Naive thymus-derived CD4-positive, alpha-beta T cell (primary cell): ENCODE data around the gene USP54. TPM values are rescaled to one million over a fixed set of nuclear protein-coding genes. Genes with fewer than 3 reads are reported as not detected.
"Not testable (repeated sequence)": the region's sequence is repeated elsewhere in the genome, so short reads cannot be mapped to it uniquely, and the experiment has no call there.

Experiments
- ATAC-seq: fragments of 150-1000 bp; cut with Tn5 transposase; 2 replicates; pipeline ENCODE4 v1.10.0; 2021; ENCODE audit warnings: mild to moderate bottlenecking, moderate library complexity
- CTCF ChIA-PET: fragments of 350-600 bp; sonication (Branson Sonifier 250); formaldehyde crosslinking; loops from one replicate; lab custom pipeline; 2021; ENCODE audit warnings: antibody characterized with exemption; lab: Charles Lee
- POLR2A ChIA-PET: fragments of 350-600 bp; sonication (Branson Sonifier 250); formaldehyde crosslinking; loops from one replicate; lab custom pipeline; 2021; ENCODE audit warnings: antibody characterized with exemption, inconsistent platforms; lab: Charles Lee
- DNase-seq, 9 donors: peaks; one replicate each; pipeline versions ENCODE4 v3.0.0 to v3.0.0-alpha.2; 2020 to 2022; ENCODE audit warnings: mixed read lengths in 1 of 9
- H3K27ac ChIP-seq: one replicate; pipeline ENCODE4 v1.7.0; 2013; ENCODE audit warnings: mild to moderate bottlenecking, low read depth, low read length, moderate library complexity
- H3K27me3 ChIP-seq, 2 donors: one replicate each; pipeline ENCODE4 v1.7.0; 2013; ENCODE audit warnings: low read length in 2 of 2, mild to moderate bottlenecking in 2 of 2, moderate library complexity in 2 of 2; ENCODE audit not compliant: control insufficient read depth in 2 of 2, insufficient read depth in 2 of 2
- H3K36me3 ChIP-seq, 3 experiments: 1 replicate in 2 of 3; 2 replicates in 1 of 3; pipeline ENCODE4 v1.7.0; 2013; ENCODE audit warnings: low read length in 3 of 3, mild to moderate bottlenecking in 3 of 3, moderate library complexity in 1 of 3; ENCODE audit not compliant: insufficient read depth in 3 of 3, control insufficient read depth in 2 of 3
- H3K4me1 ChIP-seq, 2 donors: one replicate each; pipeline ENCODE4 v1.7.0; 2013; ENCODE audit warnings: low read length in 2 of 2, mild to moderate bottlenecking in 2 of 2, moderate library complexity in 1 of 2; ENCODE audit not compliant: control insufficient read depth in 2 of 2, insufficient read depth in 2 of 2
- H3K4me3 ChIP-seq: 2 replicates; pipeline ENCODE4 v1.7.0; 2013; ENCODE audit warnings: mild to moderate bottlenecking, low read length
- H3K9me3 ChIP-seq, 3 experiments: 1 replicate in 2 of 3; 2 replicates in 1 of 3; pipeline ENCODE4 v1.7.0; 2013; ENCODE audit warnings: low read length in 3 of 3; ENCODE audit not compliant: control insufficient read depth in 2 of 3
- H3K27ac Mint-ChIP-seq, 9 donors: one replicate each; pipeline ENCODE4 v1.8.0; 2020 to 2022; ENCODE audit warnings: mixed read lengths in 9 of 9, mild to moderate bottlenecking in 8 of 9, moderate library complexity in 5 of 9, inconsistent platforms in 2 of 9
- H3K27me3 Mint-ChIP-seq, 5 donors: one replicate each; pipeline ENCODE4 v1.8.0; 2021 to 2022; ENCODE audit warnings: mixed read lengths in 5 of 5, mild to moderate bottlenecking in 1 of 5
- H3K36me3 Mint-ChIP-seq, 5 donors: one replicate each; pipeline ENCODE4 v1.8.0; 2020 to 2022; ENCODE audit warnings: mixed read lengths in 5 of 5, mild to moderate bottlenecking in 3 of 5, inconsistent platforms in 1 of 5
- H3K4me1 Mint-ChIP-seq, 7 donors: one replicate each; pipeline ENCODE4 v1.8.0; 2020 to 2022; ENCODE audit warnings: mixed read lengths in 7 of 7, mild to moderate bottlenecking in 3 of 7, inconsistent platforms in 1 of 7
- H3K4me3 Mint-ChIP-seq, 10 donors: one replicate each; pipeline ENCODE4 v1.8.0; 2020 to 2022; ENCODE audit warnings: mild to moderate bottlenecking in 10 of 10, mixed read lengths in 10 of 10, moderate library complexity in 6 of 10, inconsistent platforms in 2 of 10
- H3K9me3 Mint-ChIP-seq, 11 donors: one replicate each; pipeline ENCODE4 v1.8.0; 2020 to 2022; ENCODE audit warnings: mixed read lengths in 11 of 11, mild to moderate bottlenecking in 4 of 11, inconsistent platforms in 1 of 11, moderate library complexity in 1 of 11
- intact Hi-C, 2 donors: fragments of 100-400 bp; cut with micrococcal nuclease; formaldehyde crosslinking; loops; one replicate each; pipeline ENCODE4 v1.15.1; 2023
- polyA plus RNA-seq, 2 donors: library from polyadenylated mRNA; unstranded; fragments of 300-500 nt; fragmentation: Illumina TruSeq; gene quantifications; one replicate each; pipeline ENCODE4 v1.2.3, GENCODE V29; 2021
- total RNA-seq, 6 experiments: library from RNA in 5 of 6; stranded (reverse) in 5 of 6; gene quantifications; 1 replicate in 5 of 6; 2 replicates in 1 of 6; pipeline ENCODE4 v1.2.3 and lab custom pipeline; 2021 to 2026

The USP54 gene
- total and polyA plus RNA-seq, 7 experiments from 2014 or later, result 0.41 to 6.7 (median 3.0) TPM

DNA sequence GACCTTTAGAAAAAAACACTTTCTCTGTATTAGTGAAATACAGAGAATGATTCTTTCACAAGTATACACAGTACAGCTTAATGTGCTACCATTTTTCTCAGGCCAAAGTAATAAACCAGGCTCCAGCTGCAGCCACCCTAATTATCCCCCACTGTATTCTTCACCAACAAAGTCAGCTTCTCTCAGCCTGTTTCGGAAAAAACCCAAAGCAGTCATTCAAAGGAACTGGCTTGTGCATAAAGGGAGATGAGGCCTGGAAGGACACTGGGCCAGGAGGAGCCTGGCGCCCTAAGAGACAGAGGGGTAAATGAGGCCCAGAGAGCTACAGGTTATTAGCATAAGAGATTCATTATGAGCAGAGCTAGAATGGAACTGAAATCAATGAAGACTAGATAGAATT, 9.2 kb downstream of the USP54 start:
- CTCF ChIA-PET, result no interaction called here
- H3K4me1 ChIP-seq, result no peaks in the 10 kb centered on the region
- DNase-seq (no peak), ATAC-seq (no peak)
- Mint-ChIP-seq H3K27ac (no peak overlapping the region), H3K27me3 (peaks cover 0 to 2% (median 0%) of the 10 kb centered on the region in 5 donors), H3K4me3 (no peak overlapping the region), H3K9me3 (peaks cover 0 to 3% (median 0%) of the 10 kb centered on the region in 11 donors), H3K36me3 (peaks cover 0 to 13% (median 4%) of the 10 kb centered on the region in 5 donors), H3K4me1 (peaks cover 0 to 3% (median 0%) of the 10 kb centered on the region in 7 donors)
- POLR2A ChIA-PET, result no interaction called here
- H3K27me3 ChIP-seq, result no peaks in the 10 kb centered on the region
- intact Hi-C loops, result no loop called here
- H3K9me3 ChIP-seq, result no peaks in the 10 kb centered on the region
- no peak overlapping the region for H3K27ac ChIP-seq
- H3K36me3 ChIP-seq, result no peaks in the 10 kb centered on the region
- H3K4me3 ChIP-seq, result no peak overlapping the region

DNA sequence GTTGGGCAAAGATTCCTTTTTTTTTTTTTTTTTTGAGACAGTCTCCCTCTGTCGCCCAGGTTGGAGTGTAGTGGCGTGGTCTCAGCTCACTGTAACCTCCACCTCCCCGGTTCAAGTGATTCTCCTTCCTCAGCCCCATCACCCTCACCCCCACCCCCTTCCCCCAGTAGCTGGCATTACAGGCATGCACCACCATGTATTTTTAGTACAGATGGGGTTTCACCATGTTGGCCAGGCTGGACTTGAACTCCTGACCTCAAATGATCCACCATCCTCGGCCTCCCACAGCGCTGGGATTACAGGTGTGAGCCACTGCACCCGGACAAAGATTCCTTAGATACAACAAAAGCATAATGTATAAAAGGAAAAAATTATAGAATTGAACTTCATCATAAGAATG, 12.2 kb downstream of the USP54 start:
- POLR2A ChIA-PET, H3K36me3 ChIP-seq, H3K27ac ChIP-seq, H3K27ac Mint-ChIP-seq, intact Hi-C loops, H3K4me3 ChIP-seq, H3K4me1 Mint-ChIP-seq, H3K27me3 ChIP-seq, H3K4me3 Mint-ChIP-seq, DNase-seq, ATAC-seq, H3K36me3 Mint-ChIP-seq, H3K4me1 ChIP-seq, H3K27me3 Mint-ChIP-seq, H3K9me3 ChIP-seq, CTCF ChIA-PET, H3K9me3 Mint-ChIP-seq: not testable (repeated sequence)

DNA sequence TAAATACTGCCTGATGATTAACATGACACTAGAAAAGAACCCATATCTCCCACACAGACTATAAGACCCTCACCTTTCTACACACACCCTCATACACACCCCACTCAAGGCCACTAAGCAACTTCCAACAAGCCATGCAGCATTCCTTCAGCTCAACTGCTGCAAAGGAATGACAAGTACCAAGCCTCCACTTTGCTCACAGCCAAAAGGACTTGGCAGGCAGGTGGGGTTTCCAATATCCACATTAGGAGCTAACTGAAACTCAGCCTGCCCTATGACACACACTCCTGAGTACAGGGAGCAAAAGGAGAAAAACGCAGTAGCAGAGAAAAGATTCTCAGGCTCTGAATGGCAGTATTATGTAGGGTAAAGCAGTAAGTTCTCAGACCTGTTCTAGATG, 13.4 kb downstream of the USP54 start:
- no peaks in the 10 kb centered on the region for H3K9me3 ChIP-seq
- H3K27me3 ChIP-seq, result no peaks in the 10 kb centered on the region
- Mint-ChIP-seq H3K27ac (peak overlapping the region in 1 of 9 donors; percentile 32), H3K4me3 (no peak overlapping the region), H3K36me3 (peaks cover 0 to 9% (median 7%) of the 10 kb centered on the region in 5 donors), H3K4me1 (no peaks in the 10 kb centered on the region), H3K27me3 (peaks cover 0 to 2% (median 0%) of the 10 kb centered on the region in 5 donors), H3K9me3 (no peaks in the 10 kb centered on the region)
- no peak overlapping the region for H3K27ac ChIP-seq
- no peaks in the 10 kb centered on the region for H3K36me3 ChIP-seq
- POLR2A ChIA-PET, result no interaction called here
- ATAC-seq (no peak), DNase-seq (no peak)
- H3K4me1 ChIP-seq, result no peaks in the 10 kb centered on the region
- CTCF ChIA-PET, result no interaction called here
- H3K4me3 ChIP-seq, result no peak overlapping the region
- intact Hi-C loops, result no loop called here

DNA sequence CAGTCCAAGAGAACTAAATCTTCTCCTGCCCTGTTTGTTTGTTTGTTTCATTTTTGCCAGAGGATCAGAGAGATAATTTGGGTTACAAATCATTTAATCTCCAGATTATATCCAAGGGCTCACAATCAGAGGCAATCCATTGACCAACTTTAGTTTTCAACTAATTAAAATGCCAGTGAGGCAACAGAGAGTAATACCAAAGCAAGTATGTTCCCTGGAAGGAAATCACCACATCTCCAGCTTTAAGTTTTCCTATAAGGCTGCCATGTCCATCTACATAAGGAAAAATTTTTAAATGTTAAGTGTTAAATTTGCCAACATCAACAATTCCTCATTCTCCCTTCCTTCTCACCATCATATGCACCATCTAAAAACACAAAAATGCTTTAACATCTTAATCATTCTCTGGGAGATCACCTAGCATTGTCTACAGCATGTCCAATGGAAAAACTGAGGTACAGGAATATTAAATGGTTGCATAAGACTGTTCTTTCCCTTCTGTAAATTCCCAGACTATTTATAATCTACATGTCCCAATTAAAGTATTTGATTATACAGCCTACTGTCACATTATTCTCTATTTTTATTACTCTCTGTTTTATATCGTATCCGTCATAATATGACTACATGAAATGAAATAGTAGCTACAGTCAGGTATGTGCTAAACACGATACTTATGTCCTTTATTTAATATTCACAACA, 14.1 kb downstream of the USP54 start:
- Histone ChIP-seq H3K4me1 (no peaks in the 10 kb centered on the region), H3K27ac (no peak overlapping the region), H3K36me3 (no peaks in the 10 kb centered on the region), H3K4me3 (no peak overlapping the region), H3K27me3 (no peaks in the 10 kb centered on the region), H3K9me3 (no peaks in the 10 kb centered on the region)
- Mint-ChIP-seq H3K9me3 (no peaks in the 10 kb centered on the region), H3K27me3 (peaks cover 0 to 2% (median 0%) of the 10 kb centered on the region in 5 donors), H3K27ac (no peak overlapping the region), H3K36me3 (peaks cover 0 to 7% (median 7%) of the 10 kb centered on the region in 5 donors), H3K4me1 (no peaks in the 10 kb centered on the region), H3K4me3 (no peak overlapping the region)
- ChIA-PET CTCF (no interaction called here), POLR2A (no interaction called here)
- ATAC-seq (no peak), DNase-seq (no peak)
- intact Hi-C loops, result no loop called here

DNA sequence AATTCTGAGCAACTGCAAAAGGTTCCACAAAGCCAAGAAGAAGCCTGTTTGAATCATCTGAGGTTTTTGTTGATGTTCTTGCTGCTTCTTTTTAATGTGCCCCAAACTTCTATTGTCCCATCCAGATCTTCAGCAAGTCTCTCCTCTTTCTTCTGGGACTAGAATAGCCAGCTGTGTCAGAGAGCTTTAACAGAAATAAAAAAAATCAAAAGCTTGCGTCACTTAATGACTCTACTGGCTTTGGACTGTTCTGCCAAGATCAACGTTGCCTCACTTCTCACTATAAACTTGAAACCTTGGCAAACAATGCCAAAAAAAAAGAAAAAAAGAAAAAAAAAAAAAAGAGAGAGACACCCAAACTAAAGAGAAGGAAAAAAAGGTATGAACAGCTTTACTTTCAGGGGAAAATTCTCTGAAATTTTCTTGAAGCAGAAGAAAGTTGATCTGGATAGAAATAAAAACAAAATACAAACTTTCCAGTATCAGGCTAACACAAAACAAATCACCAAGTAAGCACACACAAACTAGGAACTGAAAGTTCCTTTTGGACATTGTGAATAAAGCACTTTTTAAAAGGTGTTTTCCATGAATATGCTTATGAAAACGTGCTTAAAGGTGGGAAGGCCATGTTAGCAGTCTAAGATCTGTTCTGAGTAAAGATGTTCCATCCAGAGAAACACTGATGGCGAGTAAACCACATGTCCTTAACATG, 14.8 kb downstream of the USP54 start:
- H3K27ac ChIP-seq, result no peak overlapping the region
- H3K27me3 Mint-ChIP-seq, result peaks cover 0 to 2% (median 0%) of the 10 kb centered on the region in 5 donors
- H3K9me3 ChIP-seq, result no peaks in the 10 kb centered on the region
- no peaks in the 10 kb centered on the region for H3K27me3 ChIP-seq
- peaks cover 0 to 7% (median 5%) of the 10 kb centered on the region in 5 donors for H3K36me3 Mint-ChIP-seq
- H3K27ac Mint-ChIP-seq, result no peak overlapping the region
- CTCF ChIA-PET, result no interaction called here
- no peaks in the 10 kb centered on the region for H3K4me1 ChIP-seq
- H3K9me3 Mint-ChIP-seq, result no peaks in the 10 kb centered on the region
- ATAC-seq (no peak), DNase-seq (no peak)
- POLR2A ChIA-PET, result no interaction called here
- intact Hi-C loops, result no loop called here
- no peak overlapping the region for H3K4me3 ChIP-seq
- H3K36me3 ChIP-seq, result no peaks in the 10 kb centered on the region
- H3K4me1 Mint-ChIP-seq, result no peaks in the 10 kb centered on the region
- no peak overlapping the region for H3K4me3 Mint-ChIP-seq

DNA sequence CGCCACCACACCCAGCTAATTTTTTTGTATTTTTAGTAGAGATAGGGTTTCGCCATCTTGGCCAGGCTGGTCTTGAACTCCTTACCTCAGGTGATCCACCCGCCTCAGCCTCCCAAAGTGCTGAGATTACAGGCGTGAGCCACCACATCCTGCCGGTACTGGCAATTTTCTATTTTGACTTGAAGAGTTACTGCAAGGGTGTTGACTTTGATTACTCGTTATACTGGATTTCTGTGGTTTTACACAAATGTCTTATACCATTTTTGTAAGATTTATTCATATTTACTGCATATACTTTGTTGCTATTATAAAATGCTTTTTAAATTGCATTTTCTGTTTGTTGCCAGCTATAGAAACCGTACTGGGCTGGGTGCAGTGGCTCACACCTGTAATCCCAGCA, 24.1 kb downstream of the USP54 start:
- H3K4me1 Mint-ChIP-seq, H3K9me3 ChIP-seq, H3K27me3 ChIP-seq, CTCF ChIA-PET, POLR2A ChIA-PET, H3K27ac ChIP-seq, H3K36me3 ChIP-seq, H3K27ac Mint-ChIP-seq, H3K9me3 Mint-ChIP-seq, H3K4me1 ChIP-seq, DNase-seq, H3K4me3 Mint-ChIP-seq, ATAC-seq, H3K27me3 Mint-ChIP-seq, H3K4me3 ChIP-seq, intact Hi-C loops: not testable (repeated sequence)
- peaks cover 0 to 18% (median 4%) of the 10 kb centered on the region in 5 donors for H3K36me3 Mint-ChIP-seq
